Astrocyte (in vitro differentiated cells and primary cell): ENCODE measurements around the gene TMEM123. TPM values are rescaled to one million over a fixed set of nuclear protein-coding genes. Genes with fewer than 3 reads are reported as not detected.

Experiments used
- DNase-seq: peaks from one replicate; pipeline ENCODE4 v3.0.0-alpha.2; 2010; ENCODE audit warnings: low read depth
- FAIRE-seq: peaks from 2 replicates; lab custom pipeline; 2011; peaks lifted over from hg19 to GRCh38; lab: Jason Lieb, UNC
- H2AFZ ChIP-seq: 2 replicates; pipeline ENCODE4 v1.6.0; 2012; ENCODE audit warnings: low read depth, low read length, inconsistent platforms
- H3K27ac ChIP-seq: 2 replicates; pipeline ENCODE4 v1.5.1; 2011; ENCODE audit warnings: low read depth, low read length, inconsistent platforms
- H3K27me3 ChIP-seq: 2 replicates; pipeline ENCODE4 v1.6.0; 2011; ENCODE audit warnings: low read length, inconsistent platforms; ENCODE audit not compliant: insufficient read depth
- H3K36me3 ChIP-seq: 2 replicates; pipeline ENCODE4 v1.5.1; 2011; ENCODE audit warnings: low read length, inconsistent platforms; ENCODE audit not compliant: insufficient read depth
- H3K4me1 ChIP-seq: 2 replicates; pipeline ENCODE4 v1.5.1; 2011; ENCODE audit warnings: low read length, inconsistent platforms; ENCODE audit not compliant: insufficient read depth
- H3K4me2 ChIP-seq: 2 replicates; pipeline ENCODE4 v1.6.0; 2012; ENCODE audit warnings: low read length, inconsistent platforms
- H3K4me3 ChIP-seq: 2 replicates; pipeline ENCODE4 v1.5.1; 2011; ENCODE audit warnings: low read depth, mild to moderate bottlenecking, low read length, inconsistent platforms; ENCODE audit not compliant: insufficient read depth
- H3K79me2 ChIP-seq: 2 replicates; pipeline ENCODE4 v1.6.0; 2012; ENCODE audit warnings: mild to moderate bottlenecking, low read length, inconsistent platforms; ENCODE audit not compliant: insufficient read depth
- H3K9ac ChIP-seq: 2 replicates; pipeline ENCODE4 v1.6.0; 2012; ENCODE audit warnings: mild to moderate bottlenecking, low read length, inconsistent platforms
- H3K9me3 ChIP-seq: 2 replicates; pipeline ENCODE4 v1.5.1; 2012; ENCODE audit warnings: low read depth, mild to moderate bottlenecking, low read length, inconsistent platforms; ENCODE audit not compliant: insufficient read depth
- H4K20me1 ChIP-seq: 2 replicates; pipeline ENCODE4 v1.6.0; 2012; ENCODE audit warnings: low read length, inconsistent platforms; ENCODE audit not compliant: insufficient read depth
- H3K27ac Mint-ChIP-seq: one replicate; pipeline ENCODE4 v1.8.0; 2021; ENCODE audit warnings: mild to moderate bottlenecking, mixed read lengths; ENCODE audit not compliant: unreplicated experiment
- H3K27me3 Mint-ChIP-seq: one replicate; pipeline ENCODE4 v1.8.0; 2021; ENCODE audit warnings: low read depth, mixed read lengths; ENCODE audit not compliant: unreplicated experiment
- H3K36me3 Mint-ChIP-seq: one replicate; pipeline ENCODE4 v1.8.0; 2021; ENCODE audit warnings: low read depth, mixed read lengths; ENCODE audit not compliant: unreplicated experiment
- H3K4me1 Mint-ChIP-seq: one replicate; pipeline ENCODE4 v1.8.0; 2021; ENCODE audit warnings: low read depth, mixed read lengths; ENCODE audit not compliant: unreplicated experiment
- H3K4me3 Mint-ChIP-seq: one replicate; pipeline ENCODE4 v1.8.0; 2021; ENCODE audit warnings: mild to moderate bottlenecking, moderate library complexity, mixed read lengths; ENCODE audit not compliant: unreplicated experiment
- H3K9me3 Mint-ChIP-seq: one replicate; pipeline ENCODE4 v1.8.0; 2021; ENCODE audit warnings: mild to moderate bottlenecking, mixed read lengths; ENCODE audit not compliant: unreplicated experiment
- EZH2 ChIP-seq: IDR thresholded peaks from 2 replicates; pipeline ENCODE4 v1.6.1; 2012; ENCODE audit warnings: mild to moderate bottlenecking, low read length, inconsistent platforms; ENCODE audit not compliant: insufficient read depth
- total RNA-seq: library from RNA; stranded (reverse); gene quantifications from 2 replicates; pipeline ENCODE4 v1.2.1, GENCODE V29; 2021
- TF ChIP-seq, protein P1 (sequence below): IDR thresholded peaks from 2 replicates; pipeline ENCODE4 v1.5.1; 2011; ENCODE audit warnings: low read depth, mild to moderate bottlenecking, inconsistent platforms, low read length, moderate library complexity; ENCODE audit not compliant: insufficient read depth

TMEM123 gene
- total RNA-seq, 1 donor from 2014 or later = 234 TPM

DNA sequence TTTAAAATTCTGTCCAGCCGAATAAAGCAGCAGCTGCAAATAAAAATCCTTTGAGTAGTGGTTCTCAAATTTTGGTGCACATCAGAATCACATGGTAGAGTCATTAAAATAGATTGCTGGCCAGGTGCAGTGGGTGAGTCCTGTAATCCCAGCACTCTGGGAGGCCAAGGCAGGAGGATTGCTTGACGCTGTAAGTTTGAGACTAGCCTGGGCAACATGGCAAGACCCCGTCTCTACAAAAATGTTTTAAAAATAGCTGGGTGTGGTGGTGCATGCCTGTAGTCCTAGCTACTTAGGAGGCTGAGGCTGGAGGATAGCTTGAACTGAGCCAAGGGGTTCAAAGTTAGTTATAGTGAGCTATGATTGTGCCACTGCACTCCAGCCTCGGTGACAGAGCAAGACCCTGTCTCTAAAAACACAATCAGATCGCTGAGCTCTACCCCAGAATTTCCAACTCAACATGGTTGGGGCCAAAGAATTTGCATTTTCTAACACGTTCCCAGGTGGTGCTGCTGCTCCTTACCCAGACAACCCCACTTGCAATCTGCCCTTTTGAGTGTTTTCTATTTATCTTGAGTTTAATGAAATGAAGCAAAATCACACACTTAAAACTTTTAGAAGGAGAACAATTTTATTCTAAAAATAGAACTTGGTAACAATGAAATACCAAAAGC is 56.7 kb downstream of the TMEM123 start:
- no peak overlapping the region for H3K4me3 ChIP-seq
- H3K4me1 ChIP-seq = no peaks in the 10 kb centered on the region
- H3K27ac ChIP-seq = no peak overlapping the region
- TF ChIP-seq, protein P1, sequence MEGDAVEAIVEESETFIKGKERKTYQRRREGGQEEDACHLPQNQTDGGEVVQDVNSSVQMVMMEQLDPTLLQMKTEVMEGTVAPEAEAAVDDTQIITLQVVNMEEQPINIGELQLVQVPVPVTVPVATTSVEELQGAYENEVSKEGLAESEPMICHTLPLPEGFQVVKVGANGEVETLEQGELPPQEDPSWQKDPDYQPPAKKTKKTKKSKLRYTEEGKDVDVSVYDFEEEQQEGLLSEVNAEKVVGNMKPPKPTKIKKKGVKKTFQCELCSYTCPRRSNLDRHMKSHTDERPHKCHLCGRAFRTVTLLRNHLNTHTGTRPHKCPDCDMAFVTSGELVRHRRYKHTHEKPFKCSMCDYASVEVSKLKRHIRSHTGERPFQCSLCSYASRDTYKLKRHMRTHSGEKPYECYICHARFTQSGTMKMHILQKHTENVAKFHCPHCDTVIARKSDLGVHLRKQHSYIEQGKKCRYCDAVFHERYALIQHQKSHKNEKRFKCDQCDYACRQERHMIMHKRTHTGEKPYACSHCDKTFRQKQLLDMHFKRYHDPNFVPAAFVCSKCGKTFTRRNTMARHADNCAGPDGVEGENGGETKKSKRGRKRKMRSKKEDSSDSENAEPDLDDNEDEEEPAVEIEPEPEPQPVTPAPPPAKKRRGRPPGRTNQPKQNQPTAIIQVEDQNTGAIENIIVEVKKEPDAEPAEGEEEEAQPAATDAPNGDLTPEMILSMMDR = no peak
- TF ChIP-seq EZH2 = no peak
- Mint-ChIP-seq H3K9me3 (no peaks in the 10 kb centered on the region), H3K27me3 (no peaks in the 10 kb centered on the region), H3K36me3 (peaks cover 9% of the 10 kb centered on the region), H3K27ac (peak overlapping the region; percentile 14), H3K4me3 (no peak overlapping the region), H3K4me1 (peaks cover 7% of the 10 kb centered on the region)
- no peak overlapping the region for H3K9ac ChIP-seq
- no peak overlapping the region for H2AFZ ChIP-seq
- peaks cover 39% of the 10 kb centered on the region for H4K20me1 ChIP-seq
- peaks cover 16% of the 10 kb centered on the region for H3K36me3 ChIP-seq
- DNase-seq = no peak
- no peaks in the 10 kb centered on the region for H3K27me3 ChIP-seq
- no peaks in the 10 kb centered on the region for H3K9me3 ChIP-seq
- no peak overlapping the region for H3K4me2 ChIP-seq
- no peak for FAIRE-seq
- H3K79me2 ChIP-seq = peaks cover 49% of the 10 kb centered on the region

- peaks cover 42% of the 10 kb centered on the region for H4K20me1 ChIP-seq
- DNase-seq = no peak
- H3K9ac ChIP-seq = no peak overlapping the region
- H3K9me3 Mint-ChIP-seq = peaks cover under 1% of the 10 kb centered on the region
- no peak overlapping the region for H2AFZ ChIP-seq
- H3K4me1 ChIP-seq = no peaks in the 10 kb centered on the region
- peaks cover 41% of the 10 kb centered on the region for H3K79me2 ChIP-seq
- TF ChIP-seq, protein P1 = no peak
- no peak for TF ChIP-seq EZH2
- no peak for FAIRE-seq
- peaks cover 11% of the 10 kb centered on the region for H3K4me1 Mint-ChIP-seq
- no peak overlapping the region for H3K4me3 ChIP-seq
- no peaks in the 10 kb centered on the region for H3K27me3 ChIP-seq
- peaks cover 17% of the 10 kb centered on the region for H3K36me3 Mint-ChIP-seq
- H3K27ac Mint-ChIP-seq = no peak overlapping the region
- peaks cover 21% of the 10 kb centered on the region for H3K36me3 ChIP-seq
- H3K9me3 ChIP-seq = no peaks in the 10 kb centered on the region
- H3K4me3 Mint-ChIP-seq = no peak overlapping the region
- H3K4me2 ChIP-seq = no peak overlapping the region
- no peaks in the 10 kb centered on the region for H3K27me3 Mint-ChIP-seq
- H3K27ac ChIP-seq = no peak overlapping the region
Measured at GRCh38 chr11:102393272-102393730, 59.3 kb downstream of the TMEM123 start.
